Loucy (cell line): ENCODE data around the gene UQCR11.

Experiments used
- H2AFZ ChIP-seq: fragments of 200-600 bp; sonication (generic); 2 replicates; pipeline ENCODE4 v1.6.0; 2016; ENCODE audit warnings: antibody characterized with exemption, mild to moderate bottlenecking, low read length, moderate library complexity
- H3F3A ChIP-seq: fragments of 200-600 bp; 2 replicates; pipeline ENCODE4 v1.6.0; 2016; ENCODE audit warnings: antibody characterized with exemption, low read depth, mild to moderate bottlenecking
- H3K27me3 ChIP-seq: fragments of 200-600 bp; sonication (generic); 2 replicates; pipeline ENCODE4 v1.6.1; 2014; ENCODE audit warnings: low read length, mild to moderate bottlenecking; ENCODE audit not compliant: insufficient read depth, poor library complexity, severe bottlenecking
- H3K36me3 ChIP-seq: fragments of 200-600 bp; sonication (generic); 2 replicates; pipeline ENCODE4 v1.6.1; 2016; ENCODE audit warnings: low read length; ENCODE audit not compliant: insufficient read depth
- H3K4me1 ChIP-seq: fragments of 200-600 bp; sonication (generic); 2 replicates; pipeline ENCODE4 v1.5.1; 2014; ENCODE audit warnings: low read length, mild to moderate bottlenecking; ENCODE audit not compliant: insufficient read depth, poor library complexity, severe bottlenecking
- H3K4me2 ChIP-seq: fragments of 200-600 bp; sonication (generic); 2 replicates; pipeline ENCODE4 v1.6.0; 2014; ENCODE audit warnings: antibody characterized with exemption, low read length, low read depth, mild to moderate bottlenecking; ENCODE audit not compliant: poor library complexity, severe bottlenecking
- H3K4me3 ChIP-seq: fragments of 200-600 bp; sonication (generic); 2 replicates; pipeline ENCODE4 v1.5.1; 2014; ENCODE audit warnings: low read length, mild to moderate bottlenecking, mixed read lengths; ENCODE audit not compliant: poor library complexity, severe bottlenecking
- H3K79me2 ChIP-seq: fragments of 200-600 bp; sonication (generic); 2 replicates; pipeline ENCODE4 v1.6.1; 2014; ENCODE audit warnings: low read length; ENCODE audit not compliant: insufficient read depth
- H3K9ac ChIP-seq: fragments of 200-600 bp; sonication (generic); 2 replicates; pipeline ENCODE4 v1.6.0; 2014; ENCODE audit warnings: mild to moderate bottlenecking, low read depth, low read length, moderate library complexity; ENCODE audit not compliant: poor library complexity, severe bottlenecking
- H3K9me2 ChIP-seq: fragments of 200-600 bp; sonication (generic); replicated peaks from 2 replicates; pipeline ENCODE4 v1.6.1; 2016; ENCODE audit warnings: low read depth, low read length, mixed read lengths
- H3K9me3 ChIP-seq: fragments of 200-600 bp; sonication (generic); 2 replicates; pipeline ENCODE4 v1.6.1; 2014; ENCODE audit warnings: mild to moderate bottlenecking, antibody characterized with exemption, low read length, low read depth; ENCODE audit not compliant: insufficient read depth
- H4K20me1 ChIP-seq: fragments of 200-600 bp; sonication (generic); 2 replicates; pipeline ENCODE4 v1.6.0; 2014; ENCODE audit warnings: antibody characterized with exemption, low read length, mild to moderate bottlenecking; ENCODE audit not compliant: insufficient read depth, poor library complexity, severe bottlenecking
- CTCF ChIP-seq: fragments of 200-600 bp; sonication (generic); conservative IDR thresholded peaks from 2 replicates; pipeline ENCODE4 v1.5.1; 2014; ENCODE audit warnings: mild to moderate bottlenecking, antibody characterized with exemption, low read length
- EZH2phosphoT487 ChIP-seq: fragments of 200-600 bp; IDR thresholded peaks from 2 replicates; pipeline ENCODE4 v1.6.1; 2018; ENCODE audit warnings: antibody characterized with exemption, mild to moderate bottlenecking, moderate library complexity, borderline replicate concordance

The UQCR11 gene

GRCh38 chr19:1649706-1650649 is 44.7 kb upstream of the UQCR11 start:
- Histone ChIP-seq H3F3A (no peaks in the 10 kb centered on the region), H3K79me2 (peaks cover 70% of the 10 kb centered on the region), H3K4me1 (peaks cover 16% of the 10 kb centered on the region), H3K27me3 (no peaks in the 10 kb centered on the region), H3K36me3 (peaks cover 41% of the 10 kb centered on the region; the same call in 1 of the 2 replicates), H3K9me2 (no peaks in the 10 kb centered on the region), H3K9ac (peak overlapping the region; percentile 92), H4K20me1 (peaks cover 62% of the 10 kb centered on the region), H2AFZ (no peak overlapping the region), H3K4me2 (peak overlapping the region; percentile 90), H3K4me3 (peak overlapping the region; percentile 92), H3K9me3 (no peaks in the 10 kb centered on the region)
- TF ChIP-seq EZH2phosphoT487 (no peak), CTCF (no peak)

DNA sequence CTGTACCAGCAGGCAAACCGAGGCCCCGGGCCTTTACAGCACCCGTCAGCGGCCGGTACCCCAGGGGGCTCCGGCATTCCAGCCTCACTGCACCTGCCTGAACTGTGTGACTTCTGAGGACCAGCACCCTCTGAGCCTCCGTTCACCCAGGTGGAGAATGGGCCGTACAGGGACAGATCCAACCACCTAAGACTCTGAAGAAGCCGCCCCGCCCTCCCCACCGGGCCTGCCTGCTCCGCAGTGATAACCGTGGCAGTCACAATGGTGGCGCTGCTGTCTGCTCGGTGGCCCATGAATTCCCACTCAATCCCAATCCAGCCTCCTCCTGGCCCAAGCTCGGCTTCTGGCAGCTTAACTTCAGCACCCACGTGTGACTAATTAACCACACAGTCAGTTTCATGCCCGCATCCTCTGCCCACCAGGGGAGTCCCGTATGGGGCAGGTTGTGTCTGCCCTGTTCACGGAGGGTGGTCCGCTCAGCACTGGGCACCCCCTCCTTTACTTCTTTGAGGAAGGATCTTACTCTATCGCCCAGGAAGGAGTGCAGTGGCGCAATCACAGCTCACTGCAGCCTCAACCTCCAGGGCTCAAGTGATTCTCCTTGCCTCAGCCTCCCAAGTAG is 43.8 kb upstream of the UQCR11 start:
- Histone ChIP-seq H3K4me2 (peak overlapping the region; percentile 90), H3K9ac (no peak overlapping the region), H4K20me1 (peaks cover 68% of the 10 kb centered on the region)

DNA sequence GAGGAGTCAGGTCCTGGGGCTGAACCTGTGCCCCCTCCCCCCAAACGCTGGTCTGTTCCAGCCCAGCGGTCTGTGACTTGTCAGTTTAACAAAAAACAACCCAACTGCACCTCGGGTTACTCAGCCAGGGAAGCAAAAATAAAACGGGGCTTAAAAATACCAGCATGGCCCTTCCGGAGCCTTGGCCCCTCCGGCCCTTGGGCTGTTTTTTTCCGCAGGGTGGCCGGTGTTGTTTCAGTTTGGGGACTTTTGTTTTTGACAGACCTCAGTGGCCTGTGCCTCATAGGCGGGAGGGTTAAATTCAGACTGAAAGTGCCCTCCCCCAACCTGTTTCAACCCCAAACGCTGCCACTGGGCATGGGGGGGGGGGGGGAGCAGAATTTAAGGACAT is 43.2 kb upstream of the UQCR11 start:
- Histone ChIP-seq H3K9ac (no peak overlapping the region), H3K4me1 (peaks cover 16% of the 10 kb centered on the region), H4K20me1 (peaks cover 74% of the 10 kb centered on the region), H3K36me3 (peaks cover 41% of the 10 kb centered on the region; the same call in 1 of the 2 replicates), H3K4me2 (no peak overlapping the region), H3K79me2 (peaks cover 84% of the 10 kb centered on the region), H2AFZ (no peak overlapping the region), H3K9me3 (no peaks in the 10 kb centered on the region), H3K9me2 (no peaks in the 10 kb centered on the region), H3K4me3 (no peak overlapping the region), H3F3A (no peaks in the 10 kb centered on the region), H3K27me3 (no peaks in the 10 kb centered on the region)
- TF ChIP-seq CTCF (no peak), EZH2phosphoT487 (no peak)

More for the DNA sequence above, 43.8 kb upstream of the UQCR11 start:
- H3K4me3 ChIP-seq: no peak overlapping the region
- H3K36me3 ChIP-seq: peaks cover 41% of the 10 kb centered on the region; the same call in 1 of the 2 replicates
- peaks cover 78% of the 10 kb centered on the region for H3K79me2 ChIP-seq
- no peak for TF ChIP-seq CTCF
- TF ChIP-seq EZH2phosphoT487: no peak
- no peaks in the 10 kb centered on the region for H3K9me3 ChIP-seq
- no peaks in the 10 kb centered on the region for H3K9me2 ChIP-seq
- no peaks in the 10 kb centered on the region for H3F3A ChIP-seq
- peaks cover 16% of the 10 kb centered on the region for H3K4me1 ChIP-seq
- H2AFZ ChIP-seq: no peak overlapping the region
- H3K27me3 ChIP-seq: no peaks in the 10 kb centered on the region
